ENCODE results near the gene P2RY12.

P2RY12 gene

GRCh38 chr3:151330379-151330778 is 54.2 kb downstream of the P2RY12 start:
- no peaks in the 10 kb centered on the region for H3K9me3 ChIP-seq (ENCODE audit: control insufficient read depth, insufficient read depth, low read length)
- H3K27ac ChIP-seq (ENCODE audit: low read depth, low read length) = no peak overlapping the region
- TF ChIP-seq EZH2phosphoT487 (IDR thresholded peaks at IDR 0.05; ENCODE audit: borderline replicate concordance, low read length) = no peak
- TF ChIP-seq, protein P1, sequence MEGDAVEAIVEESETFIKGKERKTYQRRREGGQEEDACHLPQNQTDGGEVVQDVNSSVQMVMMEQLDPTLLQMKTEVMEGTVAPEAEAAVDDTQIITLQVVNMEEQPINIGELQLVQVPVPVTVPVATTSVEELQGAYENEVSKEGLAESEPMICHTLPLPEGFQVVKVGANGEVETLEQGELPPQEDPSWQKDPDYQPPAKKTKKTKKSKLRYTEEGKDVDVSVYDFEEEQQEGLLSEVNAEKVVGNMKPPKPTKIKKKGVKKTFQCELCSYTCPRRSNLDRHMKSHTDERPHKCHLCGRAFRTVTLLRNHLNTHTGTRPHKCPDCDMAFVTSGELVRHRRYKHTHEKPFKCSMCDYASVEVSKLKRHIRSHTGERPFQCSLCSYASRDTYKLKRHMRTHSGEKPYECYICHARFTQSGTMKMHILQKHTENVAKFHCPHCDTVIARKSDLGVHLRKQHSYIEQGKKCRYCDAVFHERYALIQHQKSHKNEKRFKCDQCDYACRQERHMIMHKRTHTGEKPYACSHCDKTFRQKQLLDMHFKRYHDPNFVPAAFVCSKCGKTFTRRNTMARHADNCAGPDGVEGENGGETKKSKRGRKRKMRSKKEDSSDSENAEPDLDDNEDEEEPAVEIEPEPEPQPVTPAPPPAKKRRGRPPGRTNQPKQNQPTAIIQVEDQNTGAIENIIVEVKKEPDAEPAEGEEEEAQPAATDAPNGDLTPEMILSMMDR (IDR thresholded peaks at IDR 0.05; ENCODE audit: low read depth, low read length, poor library complexity, severe bottlenecking) = no peak
- H3F3A ChIP-seq (ENCODE audit: control insufficient read depth, insufficient read depth) = no peaks in the 10 kb centered on the region
- no peak overlapping the region for H3K4me3 ChIP-seq (ENCODE audit: low read length)
- H3K36me3 ChIP-seq (ENCODE audit: control insufficient read depth, low read length) = no peaks in the 10 kb centered on the region
- no peaks in the 10 kb centered on the region for H4K20me1 ChIP-seq (ENCODE audit: control insufficient read depth, insufficient read depth, low read depth, low read length)
- no peak overlapping the region for H3K4me2 ChIP-seq (ENCODE audit: low read length)
- peaks cover 11% of the 10 kb centered on the region for H3K4me1 ChIP-seq (ENCODE audit: control insufficient read depth, low read length)
- H3K27me3 ChIP-seq (ENCODE audit: control insufficient read depth, low read length) = no peaks in the 10 kb centered on the region
- H3K9me2 ChIP-seq (replicated peaks; ENCODE audit: control insufficient read depth, low read length) = no peaks in the 10 kb centered on the region
- H3K79me2 ChIP-seq (ENCODE audit: control insufficient read depth, low read length) = no peaks in the 10 kb centered on the region

DNA sequence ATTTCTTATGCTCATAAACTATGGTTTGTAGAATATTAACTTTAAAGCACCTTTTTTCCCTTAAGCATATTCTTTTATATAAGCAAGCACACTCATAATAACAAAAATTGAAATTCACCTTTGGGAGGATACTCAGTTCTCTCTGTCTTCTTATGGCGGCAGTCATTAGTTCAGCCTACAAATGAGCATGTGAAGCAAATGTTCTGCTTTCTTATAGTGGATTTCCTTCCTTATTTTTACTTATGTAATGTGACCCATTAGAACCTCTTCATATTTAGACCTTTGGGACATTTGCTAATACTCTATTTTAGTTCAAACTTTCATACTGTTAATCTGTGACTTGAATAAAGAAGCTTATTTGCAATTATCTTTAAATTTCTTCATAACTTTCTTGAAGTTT is 55.2 kb downstream of the P2RY12 start, which contains the start of gene P2RY13:
Gene P2RY13 (minus strand): TSS at position 187 of the 400 bp plus-strand sequence. CDS start 21 bp downstream, at position 166.
- Histone ChIP-seq H3F3A (ENCODE audit: control insufficient read depth, insufficient read depth) (no peaks in the 10 kb centered on the region), H3K4me3 (ENCODE audit: low read length) (no peak within 1 kb of the TSS), H3K79me2 (ENCODE audit: control insufficient read depth, low read length) (no peaks in the 10 kb centered on the region), H3K4me2 (ENCODE audit: low read length) (no peak within 1 kb of the TSS), H3K36me3 (ENCODE audit: control insufficient read depth, low read length) (no peaks in the 10 kb centered on the region), H3K9me3 (ENCODE audit: control insufficient read depth, insufficient read depth, low read length) (no peaks in the 10 kb centered on the region), H4K20me1 (ENCODE audit: control insufficient read depth, insufficient read depth, low read depth, low read length) (no peaks in the 10 kb centered on the region), H3K4me1 (ENCODE audit: control insufficient read depth, low read length) (peaks cover 11% of the 10 kb centered on the region), H3K9me2 (replicated peaks; ENCODE audit: control insufficient read depth, low read length) (no peaks in the 10 kb centered on the region), H3K27me3 (ENCODE audit: control insufficient read depth, low read length) (no peaks in the 10 kb centered on the region), H3K27ac (ENCODE audit: low read depth, low read length) (no peak within 1 kb of the TSS)
- TF ChIP-seq, protein P1 (IDR thresholded peaks at IDR 0.05; ENCODE audit: low read depth, low read length, poor library complexity, severe bottlenecking) = no peak
- TF ChIP-seq EZH2phosphoT487 (IDR thresholded peaks at IDR 0.05; ENCODE audit: borderline replicate concordance, low read length) = no peak

GRCh38 chr3:151328298-151328995 is 56.1 kb downstream of the P2RY12 start:
- Histone ChIP-seq H3K9me3 (ENCODE audit: control insufficient read depth, insufficient read depth, low read length) (no peaks in the 10 kb centered on the region), H3K27ac (ENCODE audit: low read depth, low read length) (no peak overlapping the region), H3K4me3 (ENCODE audit: low read length) (no peak overlapping the region), H3K36me3 (ENCODE audit: control insufficient read depth, low read length) (no peaks in the 10 kb centered on the region), H3K27me3 (ENCODE audit: control insufficient read depth, low read length) (no peaks in the 10 kb centered on the region), H3K4me2 (ENCODE audit: low read length) (no peak overlapping the region), H3F3A (ENCODE audit: control insufficient read depth, insufficient read depth) (no peaks in the 10 kb centered on the region), H3K9me2 (replicated peaks; ENCODE audit: control insufficient read depth, low read length) (no peaks in the 10 kb centered on the region), H3K79me2 (ENCODE audit: control insufficient read depth, low read length) (no peaks in the 10 kb centered on the region), H3K4me1 (ENCODE audit: control insufficient read depth, low read length) (peaks cover 11% of the 10 kb centered on the region), H4K20me1 (ENCODE audit: control insufficient read depth, insufficient read depth, low read depth, low read length) (no peaks in the 10 kb centered on the region)
- TF ChIP-seq, protein P1 (IDR thresholded peaks at IDR 0.05; ENCODE audit: low read depth, low read length, poor library complexity, severe bottlenecking) = no peak
- TF ChIP-seq EZH2phosphoT487 (IDR thresholded peaks at IDR 0.05; ENCODE audit: borderline replicate concordance, low read length) = no peak

Measured in DOHH2 (cell line).